Tibial nerve (tissue), 4 donors: ENCODE measurements around the gene WDR73.

Experiments used
- EP300 ChIP-seq, 2 donors: sonication (generic); formaldehyde crosslinking; IDR thresholded peaks; one replicate each; pipeline ENCODE4 v1.6.1; 2017; ENCODE audit warnings: antibody characterized with exemption in 2 of 2, mild to moderate bottlenecking in 1 of 2
- POLR2A ChIP-seq, 2 donors: fragments of 450-650 bp; IDR thresholded peaks; one replicate each; pipeline ENCODE4 v1.6.1; 2017; ENCODE audit warnings: antibody characterized with exemption in 2 of 2, mild to moderate bottlenecking in 2 of 2, moderate library complexity in 2 of 2
- TF ChIP-seq, protein P1 (sequence below), 5 experiments: fragments of 200-600 bp in 3 of 5; fragments of 450-650 bp in 2 of 5; sonication (generic) in 3 of 5; IDR thresholded peaks; one replicate each; pipeline ENCODE4 v1.5.1; 2016 to 2019; ENCODE audit warnings: antibody characterized with exemption in 5 of 5, mild to moderate bottlenecking in 3 of 5, moderate library complexity in 2 of 5

DNA sequence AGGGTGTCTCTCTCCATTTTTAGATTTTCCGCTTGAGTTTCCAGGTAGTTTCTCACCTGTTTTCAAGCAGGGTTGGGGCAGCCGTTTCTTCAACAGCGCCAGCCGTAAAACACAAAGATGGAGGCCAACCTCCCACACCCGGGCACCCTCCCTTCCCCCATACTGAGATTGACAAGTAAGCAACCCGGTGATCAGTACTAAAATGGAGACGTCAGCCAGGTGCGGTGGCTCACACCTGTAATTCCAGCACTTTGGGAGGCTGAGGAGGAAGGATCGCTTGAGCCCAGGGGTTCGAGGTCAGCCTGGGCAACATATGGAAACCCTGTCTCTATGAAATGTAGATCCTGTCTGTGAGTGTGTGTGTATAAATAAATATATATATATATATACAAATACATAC, 54.2 kb downstream of the WDR73 start:
- no peak for TF ChIP-seq POLR2A (IDR thresholded peaks at IDR 0.05)
- TF ChIP-seq, protein P1, sequence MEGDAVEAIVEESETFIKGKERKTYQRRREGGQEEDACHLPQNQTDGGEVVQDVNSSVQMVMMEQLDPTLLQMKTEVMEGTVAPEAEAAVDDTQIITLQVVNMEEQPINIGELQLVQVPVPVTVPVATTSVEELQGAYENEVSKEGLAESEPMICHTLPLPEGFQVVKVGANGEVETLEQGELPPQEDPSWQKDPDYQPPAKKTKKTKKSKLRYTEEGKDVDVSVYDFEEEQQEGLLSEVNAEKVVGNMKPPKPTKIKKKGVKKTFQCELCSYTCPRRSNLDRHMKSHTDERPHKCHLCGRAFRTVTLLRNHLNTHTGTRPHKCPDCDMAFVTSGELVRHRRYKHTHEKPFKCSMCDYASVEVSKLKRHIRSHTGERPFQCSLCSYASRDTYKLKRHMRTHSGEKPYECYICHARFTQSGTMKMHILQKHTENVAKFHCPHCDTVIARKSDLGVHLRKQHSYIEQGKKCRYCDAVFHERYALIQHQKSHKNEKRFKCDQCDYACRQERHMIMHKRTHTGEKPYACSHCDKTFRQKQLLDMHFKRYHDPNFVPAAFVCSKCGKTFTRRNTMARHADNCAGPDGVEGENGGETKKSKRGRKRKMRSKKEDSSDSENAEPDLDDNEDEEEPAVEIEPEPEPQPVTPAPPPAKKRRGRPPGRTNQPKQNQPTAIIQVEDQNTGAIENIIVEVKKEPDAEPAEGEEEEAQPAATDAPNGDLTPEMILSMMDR (IDR thresholded peaks at IDR 0.05), result no peak
- no peak for TF ChIP-seq EP300 (IDR thresholded peaks at IDR 0.05)
